ENCODE data around the gene TPPP3. TPM values are rescaled to one million over a fixed set of nuclear protein-coding genes. Genes with fewer than 3 reads are reported as not detected.

The TPPP3 gene
- polyA plus RNA-seq, 3 donors = 52.5 to 62.1 (median 55.9) TPM

DNA sequence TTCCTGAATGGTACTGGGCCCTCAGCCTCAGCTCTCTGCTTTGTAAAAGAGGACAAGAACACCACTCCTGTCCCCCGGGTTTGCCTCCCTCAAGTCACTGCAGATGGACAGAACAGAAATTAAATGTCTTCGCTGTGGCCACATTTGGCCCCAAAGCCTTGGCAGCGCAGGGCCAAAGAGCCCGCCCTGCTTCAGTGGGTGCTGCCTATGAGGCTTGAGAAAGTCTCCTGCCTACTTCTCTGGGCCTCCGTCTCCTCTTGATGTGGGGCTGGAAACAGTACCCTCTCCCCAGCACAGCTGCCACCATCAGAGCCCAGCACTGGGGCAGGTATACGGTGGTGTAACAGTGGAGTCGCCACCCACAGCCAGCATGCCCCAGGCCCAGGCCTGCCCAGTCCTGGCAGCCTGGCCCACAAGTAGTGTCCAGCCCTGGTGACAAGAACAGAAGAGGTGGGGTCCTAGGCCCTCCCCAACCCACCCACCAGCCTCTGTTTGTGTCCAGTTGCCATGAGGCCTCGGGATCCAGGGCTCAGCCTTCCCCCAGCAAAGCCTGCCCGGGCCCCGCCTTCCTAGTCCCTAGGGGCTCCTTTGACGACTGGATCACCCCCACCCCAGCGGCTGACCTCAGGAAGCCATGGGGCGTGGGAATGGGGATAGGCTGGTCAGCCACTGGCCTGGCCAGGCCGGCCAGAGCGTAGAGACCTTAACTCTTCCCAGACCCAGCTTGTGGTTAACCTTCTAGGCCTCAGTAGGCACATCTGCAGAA is 3.9 kb upstream of the TPPP3 start:
- DNase-seq (ENCODE audit: extremely low read depth in 1 of 11, low read depth in 9 of 11, low spot score in 4 of 11) = no peak

DNA sequence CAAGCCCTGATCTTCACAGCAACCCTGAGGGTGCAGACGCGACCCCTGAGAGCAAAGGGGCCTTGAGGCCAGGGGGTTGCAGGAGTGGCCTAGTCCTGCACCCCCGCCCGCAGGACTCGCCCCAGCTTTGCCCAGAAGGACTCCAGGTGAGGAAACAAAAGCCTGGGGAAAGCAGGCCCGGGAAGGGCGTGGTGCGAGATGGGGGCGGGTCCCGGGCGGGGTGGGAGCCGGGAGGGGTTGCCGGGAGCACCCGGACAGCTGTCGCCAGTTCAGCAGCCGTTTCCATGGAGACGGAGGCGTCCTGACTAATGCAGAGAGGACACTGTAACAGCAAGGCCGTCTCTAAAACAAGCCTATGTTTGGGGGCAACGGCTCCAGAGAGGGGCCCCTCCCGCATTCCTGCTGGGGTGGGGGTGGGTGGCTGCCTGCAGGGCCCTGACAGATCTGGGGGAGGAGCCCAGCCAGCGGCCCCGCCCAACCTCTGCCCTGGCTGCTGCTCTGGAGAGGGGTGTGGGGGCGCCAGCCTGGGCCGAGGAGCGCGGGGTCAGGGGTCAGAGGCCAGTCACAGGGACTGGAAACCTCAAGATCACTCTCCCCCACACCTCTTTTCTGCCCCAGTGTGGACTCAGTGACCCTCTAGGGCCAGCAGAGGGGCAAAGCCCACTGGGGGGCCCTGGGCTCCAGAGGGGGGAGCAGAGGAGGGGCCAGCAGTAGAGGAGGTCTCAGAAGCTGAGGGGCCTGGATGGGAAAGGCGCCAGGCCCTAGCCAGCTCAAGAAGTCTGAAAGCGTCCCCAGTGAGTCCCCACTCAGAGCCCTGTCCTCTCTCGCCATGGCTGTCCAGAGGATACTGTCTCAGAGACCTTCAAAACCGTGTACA is 3.1 kb upstream of the TPPP3 start:
- peak in 9 of 11 donors; percentile 70 to 90 (median 86) for DNase-seq (ENCODE audit: extremely low read depth in 1 of 11, low read depth in 9 of 11, low spot score in 4 of 11)

DNA sequence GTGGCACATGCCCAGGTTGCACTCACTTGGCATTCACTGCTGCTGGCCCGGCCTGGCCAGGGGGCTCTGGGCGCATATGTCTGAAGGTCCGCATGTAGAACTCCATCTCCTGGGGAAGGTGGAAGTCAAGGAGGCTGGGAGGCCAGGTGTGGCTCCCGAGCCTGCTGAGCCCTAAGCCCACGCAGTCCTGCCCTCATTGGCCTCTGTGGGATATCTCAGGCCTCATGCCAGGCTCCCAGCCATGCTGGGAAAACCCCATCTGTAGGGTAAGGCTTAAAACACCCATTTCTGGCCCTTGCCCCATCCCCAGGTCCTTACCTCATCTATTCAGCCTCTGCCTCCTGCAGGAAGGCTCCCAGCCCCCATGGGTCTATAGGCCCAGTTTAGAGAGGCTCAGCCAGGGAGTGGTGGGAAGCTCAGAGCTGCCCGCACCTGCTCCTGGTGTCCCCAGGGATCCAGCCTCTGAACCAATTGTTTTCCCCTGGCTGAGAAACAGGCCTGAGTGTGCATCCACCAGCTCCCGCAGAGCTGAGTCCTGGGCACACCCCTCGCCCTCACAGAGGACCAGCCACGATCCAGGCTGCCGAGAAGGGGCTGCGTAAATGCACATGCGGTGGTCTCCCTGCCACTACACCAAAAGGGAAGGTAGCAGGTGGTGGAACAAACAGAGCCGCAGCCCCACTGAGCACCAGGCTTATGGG is 2.3 kb upstream of the TPPP3 start:
- DNase-seq (ENCODE audit: extremely low read depth in 1 of 11, low read depth in 9 of 11, low spot score in 4 of 11) = no peak

DNA sequence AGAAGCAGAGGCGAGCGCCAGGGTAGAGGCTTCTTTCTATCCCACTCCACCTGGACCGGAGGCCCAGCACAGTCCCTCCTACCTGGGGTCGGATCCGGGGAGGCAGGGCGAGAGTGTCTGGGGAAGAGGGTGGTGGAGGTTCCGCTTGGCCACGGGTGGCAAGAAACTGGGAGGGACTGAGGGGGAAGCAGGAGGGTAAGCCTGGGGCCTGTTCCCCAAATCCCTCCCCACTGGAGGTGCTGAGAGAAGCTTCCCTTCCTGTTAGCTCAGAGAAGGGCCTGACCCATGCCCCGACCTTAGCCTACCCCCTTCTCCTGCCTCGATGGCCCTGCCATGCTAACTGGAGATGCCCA is 1.8 kb upstream of the TPPP3 start:
- DNase-seq (ENCODE audit: extremely low read depth in 1 of 11, low read depth in 9 of 11, low spot score in 4 of 11) = no peak

DNA sequence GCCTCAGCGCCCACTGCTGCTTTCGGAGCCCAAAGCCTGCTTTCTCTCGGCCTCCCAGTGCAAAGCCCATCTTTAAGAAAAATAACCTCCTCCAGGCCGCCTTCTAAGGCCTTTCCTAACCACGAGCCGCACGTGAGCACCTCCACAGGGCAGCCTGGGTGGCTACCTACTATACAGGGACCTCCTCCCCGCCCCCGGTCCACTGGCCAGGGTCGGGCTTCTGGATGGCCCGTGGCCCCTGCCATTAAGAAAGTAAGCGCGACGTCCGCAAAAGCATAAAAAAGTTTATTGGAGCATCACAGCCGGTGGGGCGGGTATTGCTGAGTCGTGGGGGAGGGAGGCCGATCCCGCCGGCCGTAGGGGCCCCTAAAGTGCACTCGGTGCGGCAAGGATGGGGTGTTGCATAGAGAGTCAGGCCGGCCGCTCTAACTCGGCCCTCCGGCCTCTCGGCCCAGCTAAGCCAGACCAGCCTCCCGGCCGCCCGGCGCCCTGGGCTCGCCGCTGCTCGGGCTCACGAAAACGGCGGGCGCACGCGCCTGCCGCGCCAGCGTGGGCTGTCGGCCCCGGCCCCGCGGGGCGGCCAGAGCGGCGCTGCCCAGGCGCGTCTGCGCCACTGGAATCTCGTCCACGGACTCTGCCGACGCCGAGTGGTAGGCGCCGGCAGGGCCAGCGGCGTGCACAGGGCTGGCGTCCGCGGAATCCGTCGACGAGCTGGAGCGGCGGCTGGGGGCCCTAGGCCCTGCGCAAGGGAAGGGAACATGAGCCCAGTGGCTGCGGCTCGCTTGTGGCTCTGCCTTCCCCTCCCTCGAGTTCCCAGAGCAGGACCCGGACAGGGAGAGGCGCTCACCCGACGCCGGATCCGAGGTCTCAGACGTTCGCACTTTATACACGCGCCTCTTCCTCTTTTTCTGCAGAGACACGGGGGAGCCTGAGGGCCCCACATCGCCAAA is 1.1 kb upstream of the TPPP3 start:
- peak in 1 of 11 donors; percentile 19 for DNase-seq (ENCODE audit: extremely low read depth in 1 of 11, low read depth in 9 of 11, low spot score in 4 of 11)

DNA sequence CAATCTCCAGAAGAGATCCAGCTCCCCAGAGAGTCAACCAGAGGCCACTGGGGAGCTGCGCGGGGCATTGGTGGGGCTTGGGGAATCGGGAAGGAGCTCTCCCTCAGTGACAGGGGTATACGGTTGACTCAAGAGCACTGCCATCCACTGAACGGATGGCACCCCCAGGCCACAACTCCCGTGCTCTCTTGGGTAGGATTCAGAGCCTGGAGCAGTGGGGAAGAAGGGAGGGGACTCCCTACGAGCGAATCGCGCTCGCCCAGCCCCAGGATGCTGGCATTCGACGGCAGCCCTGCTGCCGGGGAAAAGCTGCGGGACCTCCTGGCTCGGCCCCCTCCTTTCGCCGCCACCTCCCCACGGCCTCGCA is 473 bp upstream of the TPPP3 start:
- DNase-seq (ENCODE audit: extremely low read depth in 1 of 11, low read depth in 9 of 11, low spot score in 4 of 11) = no peak

DNA sequence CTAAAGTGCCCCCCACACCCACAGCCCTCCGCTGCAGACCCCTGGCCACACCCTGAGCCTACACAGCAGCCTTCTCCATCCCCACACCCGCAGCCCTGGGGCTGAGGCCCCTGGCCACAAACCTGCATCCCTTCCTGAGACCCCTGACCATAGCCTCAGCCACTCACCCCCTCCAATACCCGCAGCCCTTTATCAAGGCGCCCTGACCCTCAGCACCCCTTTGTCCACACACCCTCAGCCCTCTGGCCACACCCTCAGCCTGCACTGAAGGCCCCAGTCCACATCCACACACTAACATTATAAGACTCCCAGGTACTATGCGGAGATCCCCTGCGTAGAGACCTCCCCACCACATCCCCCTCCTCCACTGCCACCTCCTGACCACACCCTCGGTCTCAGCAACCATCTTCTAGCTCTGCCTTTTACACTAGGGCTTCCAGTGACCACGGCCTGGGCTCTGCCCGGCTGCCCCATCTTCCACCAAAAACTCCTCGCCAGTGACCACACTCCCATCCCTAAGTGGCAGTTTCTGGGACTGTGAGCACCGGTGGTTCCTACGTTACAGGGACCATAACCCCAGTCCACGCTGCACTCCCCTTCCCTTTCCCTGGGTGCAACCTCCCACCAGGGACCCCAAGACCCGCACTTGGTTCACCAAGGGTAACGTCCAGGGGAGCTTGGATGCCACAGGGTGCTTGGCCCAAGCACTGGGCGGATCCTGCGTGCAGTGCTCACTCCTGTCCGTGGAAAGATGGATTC is 818 bp downstream of the TPPP3 start:
- DNase-seq (ENCODE audit: extremely low read depth in 1 of 11, low read depth in 9 of 11, low spot score in 4 of 11) = no peak

DNA sequence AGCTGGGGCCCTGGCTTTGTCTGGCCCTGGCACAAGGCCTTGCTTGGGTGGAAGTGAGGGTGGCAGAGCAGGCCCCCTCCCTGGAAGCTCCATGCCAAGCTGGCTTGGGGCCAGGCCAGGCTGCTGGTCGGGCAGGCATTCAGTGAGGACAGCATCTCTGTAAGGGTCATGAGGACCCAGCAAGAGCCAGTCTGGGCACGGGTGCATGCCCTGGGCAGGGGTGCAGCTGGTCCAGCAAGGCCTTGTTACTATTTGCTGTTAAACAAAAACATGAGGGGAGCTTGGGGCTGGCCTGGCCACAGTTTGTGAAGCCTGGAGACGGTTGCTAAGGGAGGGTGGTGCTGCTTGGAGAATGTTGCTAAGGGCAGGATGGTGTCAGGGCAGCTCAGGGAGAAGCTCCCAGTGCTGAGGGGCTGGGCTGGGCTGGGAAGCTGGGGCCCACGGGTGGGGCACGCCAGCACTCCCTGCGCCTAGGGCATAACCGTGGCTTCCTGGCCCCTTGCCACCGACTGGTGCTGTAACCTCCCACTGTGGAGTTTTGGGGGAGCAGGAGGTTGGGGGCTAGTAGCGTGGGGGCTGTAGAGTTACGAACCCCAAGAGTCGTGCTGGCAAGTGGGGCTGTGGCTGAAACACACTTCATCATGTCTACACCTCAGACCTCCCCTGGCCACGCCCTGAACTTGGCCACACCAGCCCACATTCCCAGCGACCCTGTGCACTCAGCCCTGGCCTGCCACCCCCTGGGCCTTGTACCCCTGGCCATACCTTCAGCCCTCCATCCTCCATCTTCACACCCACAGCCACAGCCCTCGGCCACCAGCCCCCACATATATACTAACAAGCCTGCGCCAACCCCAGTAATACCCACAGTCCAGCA is 1.6 kb downstream of the TPPP3 start:
- DNase-seq (ENCODE audit: extremely low read depth in 1 of 11, low read depth in 9 of 11, low spot score in 4 of 11) = no peak

DNA sequence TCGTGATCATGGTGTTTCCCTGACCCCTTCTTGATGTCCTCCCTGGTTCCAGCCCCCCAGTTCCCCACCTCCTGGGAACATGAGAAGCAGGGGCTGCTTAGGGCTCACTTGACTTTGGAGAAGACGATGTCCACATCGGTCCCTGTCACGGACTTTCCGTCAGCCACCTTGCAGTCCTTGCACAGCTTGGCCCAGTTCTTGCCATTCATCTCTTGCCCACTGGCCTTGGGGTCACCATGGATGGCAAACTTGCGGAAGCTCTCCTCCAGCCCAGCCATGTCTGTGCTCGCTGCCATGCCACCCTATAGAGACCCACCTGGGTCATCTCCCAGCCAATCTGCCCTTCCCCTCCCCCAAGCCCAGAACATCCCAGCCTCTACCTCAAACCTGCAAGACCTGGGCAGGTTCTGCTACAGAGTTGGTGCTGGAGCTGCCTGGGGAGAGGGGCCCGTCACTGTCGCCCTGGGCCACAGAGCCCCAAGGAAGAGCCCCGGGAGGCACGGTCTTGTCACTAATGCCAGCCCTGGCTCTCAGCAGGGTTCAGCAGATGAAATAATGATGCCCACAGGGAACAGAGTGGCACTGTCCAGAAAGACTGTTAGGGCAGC is 2.4 kb downstream of the TPPP3 start:
- DNase-seq (ENCODE audit: extremely low read depth in 1 of 11, low read depth in 9 of 11, low spot score in 4 of 11) = no peak

DNA sequence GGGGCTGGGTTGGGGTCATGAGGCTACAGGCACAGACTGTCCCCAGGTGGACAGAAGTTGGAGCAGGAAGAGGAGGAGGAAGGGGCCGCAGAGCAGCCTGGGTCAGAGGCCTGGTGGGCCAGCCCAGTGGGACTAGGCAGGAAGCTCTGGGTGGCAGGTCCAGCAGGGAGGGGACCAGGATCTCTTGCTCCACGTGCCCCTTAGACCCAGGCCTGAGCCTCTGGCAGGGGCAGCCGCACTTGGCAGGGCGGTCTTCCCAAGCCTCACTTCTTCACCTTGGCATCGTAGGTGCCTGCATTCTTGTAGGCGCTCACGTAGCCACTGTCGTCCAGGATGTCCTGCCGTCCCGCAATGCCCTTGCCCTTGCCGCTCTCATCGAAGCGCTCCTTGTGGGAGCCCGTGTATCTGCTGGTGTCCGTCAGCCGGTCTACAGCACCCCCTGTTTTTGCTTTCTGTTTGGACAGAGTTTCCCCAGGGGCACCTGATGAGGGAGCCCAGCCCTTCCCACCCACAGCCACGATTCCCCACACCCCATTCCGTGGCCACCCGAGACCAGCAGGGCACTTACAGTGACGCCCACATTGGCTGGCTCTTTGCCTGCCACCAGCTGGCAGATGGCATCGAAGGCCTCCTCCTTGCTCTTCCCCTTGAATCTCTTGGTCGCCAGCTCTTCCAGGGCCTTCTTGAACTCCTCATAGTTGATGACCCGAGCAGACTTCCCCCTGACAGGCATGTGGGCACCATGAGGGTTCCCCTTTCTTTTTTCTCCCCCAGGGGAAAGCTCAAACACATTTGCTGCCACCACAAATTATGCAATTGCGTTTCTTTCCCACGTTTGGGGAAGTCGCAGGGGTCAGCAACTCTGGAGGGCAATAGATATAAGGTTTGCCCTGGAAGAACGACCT is 3.1 kb downstream of the TPPP3 start:
- no peak for DNase-seq (ENCODE audit: extremely low read depth in 1 of 11, low read depth in 9 of 11, low spot score in 4 of 11)

DNA sequence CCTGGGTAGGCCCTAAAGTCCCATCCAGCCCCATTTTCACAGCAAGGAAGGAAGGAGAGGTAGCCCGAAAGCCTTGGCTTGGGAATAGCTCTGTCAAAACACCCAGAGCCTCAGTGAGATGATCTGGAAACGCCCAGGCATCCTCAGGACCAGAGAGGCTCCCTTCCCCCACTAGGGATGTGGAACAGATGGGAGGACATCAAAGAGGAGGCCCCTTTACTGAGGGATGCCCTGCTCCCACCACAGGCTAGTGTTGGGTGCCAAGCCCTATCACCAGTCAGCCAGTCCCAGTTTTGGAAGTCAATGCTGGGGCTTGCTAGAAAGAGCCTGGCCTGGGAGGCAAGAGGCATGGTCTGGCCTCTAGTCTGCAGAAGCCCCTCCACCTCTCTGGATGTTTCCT is 4.7 kb downstream of the TPPP3 start:
- no peak for DNase-seq (ENCODE audit: extremely low read depth in 1 of 11, low read depth in 9 of 11, low spot score in 4 of 11)

DNA sequence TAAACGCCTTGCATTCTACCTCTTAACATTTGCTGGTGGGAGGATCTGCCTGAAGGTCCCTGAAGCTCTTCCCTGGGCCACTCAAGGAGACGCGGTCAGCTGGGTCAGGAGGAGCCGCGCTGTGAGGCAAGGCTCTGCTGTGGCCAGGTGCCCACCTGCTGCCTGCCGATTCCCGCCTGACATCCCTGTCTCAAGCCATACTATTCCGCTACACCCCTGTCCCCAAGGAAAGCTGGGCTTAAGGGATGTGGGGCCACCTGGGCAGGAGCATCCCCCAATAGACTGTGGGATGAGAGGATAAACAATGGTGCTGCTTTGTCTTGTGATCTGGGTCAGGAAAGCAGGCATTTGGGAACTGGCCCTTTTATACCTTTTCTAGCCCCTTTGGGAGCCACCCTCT is 5.1 kb downstream of the TPPP3 start:
- DNase-seq (ENCODE audit: extremely low read depth in 1 of 11, low read depth in 9 of 11, low spot score in 4 of 11) = no peak

DNA sequence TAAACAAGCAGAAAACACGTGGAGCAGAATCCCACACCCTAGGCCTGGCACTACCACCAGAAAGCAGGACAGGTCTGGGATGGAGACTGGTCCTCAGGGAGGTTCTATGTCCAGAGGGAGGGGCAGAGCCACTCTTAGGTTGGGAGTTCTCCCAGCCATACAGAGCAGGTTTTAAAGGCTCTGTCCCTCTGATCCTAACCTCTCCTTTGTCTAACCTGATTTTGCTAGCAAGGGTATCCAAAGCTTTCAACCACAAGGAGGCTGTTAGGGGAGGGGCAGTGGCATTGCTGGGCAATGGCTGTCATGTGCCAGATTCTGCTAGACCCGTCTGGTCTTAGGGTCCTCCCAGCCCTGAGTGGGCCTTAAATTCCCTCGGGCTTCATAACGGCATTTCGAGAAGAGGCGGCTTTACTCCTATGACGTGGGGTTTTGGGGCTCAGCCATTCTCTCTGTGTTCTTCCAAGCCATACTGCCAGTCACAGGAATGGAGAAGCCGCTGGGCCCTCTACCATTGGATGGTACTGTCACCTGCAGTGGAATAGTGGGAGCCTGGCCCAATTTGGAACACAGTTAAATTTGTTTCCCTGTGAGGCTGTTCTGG is 5.7 kb downstream of the TPPP3 start:
- no peak for DNase-seq (ENCODE audit: extremely low read depth in 1 of 11, low read depth in 9 of 11, low spot score in 4 of 11)

DNA sequence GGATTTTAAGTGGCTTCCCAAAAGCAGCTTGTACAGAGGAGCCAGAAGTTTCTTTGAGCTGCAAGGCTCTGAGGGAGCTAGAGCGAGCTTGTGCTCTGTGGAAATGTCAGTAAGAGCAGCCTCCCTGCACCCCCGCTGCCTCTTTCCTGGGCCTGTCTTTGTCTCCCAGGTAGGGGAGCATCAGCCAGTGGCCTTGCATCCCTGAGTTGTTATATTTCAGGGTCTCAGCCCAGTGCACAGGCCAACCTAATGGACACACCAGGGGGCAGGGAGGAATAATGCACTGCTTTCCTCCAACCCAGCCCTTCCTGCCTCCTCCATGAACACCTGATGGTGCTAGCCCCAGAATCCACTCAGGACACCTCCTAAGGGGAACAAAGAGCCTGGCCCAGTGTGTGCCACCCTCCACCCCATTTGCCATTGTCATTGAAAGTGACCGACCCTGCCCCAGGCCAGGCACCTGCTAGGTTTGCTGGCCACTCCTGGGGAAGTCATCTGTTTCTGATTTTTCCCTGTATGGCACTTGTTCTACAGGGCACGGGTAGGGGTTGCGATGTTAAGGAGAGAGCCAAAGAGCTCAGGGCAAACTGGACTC is 6.3 kb downstream of the TPPP3 start:
- DNase-seq (ENCODE audit: extremely low read depth in 1 of 11, low read depth in 9 of 11, low spot score in 4 of 11) = no peak
